ENCODE data around the gene CCDC148. TPM values are rescaled to one million over a fixed set of nuclear protein-coding genes. Genes with fewer than 3 reads are reported as not detected.

Gene CCDC148
- total RNA-seq, 1 donor from 2014 or later: 2.2 TPM

GRCh38 chr2:158134655-158135054 is 321.9 kb downstream of the CCDC148 start:
- no peak for TF ChIP-seq CTCF (IDR thresholded peaks at IDR 0.05; ENCODE audit: unreplicated experiment)
- Mint-ChIP-seq H3K9me3 (ENCODE audit: unreplicated experiment) (no peaks in the 10 kb centered on the region), H3K4me3 (ENCODE audit: unreplicated experiment) (no peak overlapping the region), H3K27me3 (ENCODE audit: unreplicated experiment) (no peaks in the 10 kb centered on the region), H3K4me1 (ENCODE audit: unreplicated experiment) (peaks cover 8% of the 10 kb centered on the region), H3K36me3 (ENCODE audit: low read depth, unreplicated experiment) (no peaks in the 10 kb centered on the region), H3K27ac (ENCODE audit: unreplicated experiment) (no peak overlapping the region)
- no peak for DNase-seq (ENCODE audit: low spot score)

GRCh38 chr2:158134055-158134454 is 322.5 kb downstream of the CCDC148 start:
- TF ChIP-seq CTCF (IDR thresholded peaks at IDR 0.05; ENCODE audit: unreplicated experiment): no peak
- DNase-seq (ENCODE audit: low spot score): no peak
- Mint-ChIP-seq H3K4me3 (ENCODE audit: unreplicated experiment) (no peak overlapping the region), H3K4me1 (ENCODE audit: unreplicated experiment) (peaks cover 7% of the 10 kb centered on the region), H3K27me3 (ENCODE audit: unreplicated experiment) (no peaks in the 10 kb centered on the region), H3K36me3 (ENCODE audit: low read depth, unreplicated experiment) (no peaks in the 10 kb centered on the region), H3K9me3 (ENCODE audit: unreplicated experiment) (no peaks in the 10 kb centered on the region), H3K27ac (ENCODE audit: unreplicated experiment) (no peak overlapping the region)

- no peak for DNase-seq (ENCODE audit: low spot score)
- no peak for TF ChIP-seq CTCF (IDR thresholded peaks at IDR 0.05; ENCODE audit: unreplicated experiment)
- no peaks in the 10 kb centered on the region for H3K36me3 Mint-ChIP-seq (ENCODE audit: low read depth, unreplicated experiment)
- H3K4me1 Mint-ChIP-seq (ENCODE audit: unreplicated experiment): peaks cover 7% of the 10 kb centered on the region
- no peak overlapping the region for H3K27ac Mint-ChIP-seq (ENCODE audit: unreplicated experiment)
- no peak overlapping the region for H3K4me3 Mint-ChIP-seq (ENCODE audit: unreplicated experiment)
- H3K9me3 Mint-ChIP-seq (ENCODE audit: unreplicated experiment): no peaks in the 10 kb centered on the region
- H3K27me3 Mint-ChIP-seq (ENCODE audit: unreplicated experiment): no peaks in the 10 kb centered on the region
These were observed 324.5 kb downstream of the CCDC148 start for GRCh38 chr2:158131919-158132566.

GRCh38 chr2:158131483-158131912 is 325.1 kb downstream of the CCDC148 start:
- Mint-ChIP-seq H3K27me3 (ENCODE audit: unreplicated experiment) (no peaks in the 10 kb centered on the region), H3K27ac (ENCODE audit: unreplicated experiment) (no peak overlapping the region), H3K9me3 (ENCODE audit: unreplicated experiment) (no peaks in the 10 kb centered on the region), H3K36me3 (ENCODE audit: low read depth, unreplicated experiment) (no peaks in the 10 kb centered on the region), H3K4me1 (ENCODE audit: unreplicated experiment) (peaks cover 7% of the 10 kb centered on the region), H3K4me3 (ENCODE audit: unreplicated experiment) (no peak overlapping the region)
- no peak for TF ChIP-seq CTCF (IDR thresholded peaks at IDR 0.05; ENCODE audit: unreplicated experiment)
- no peak for DNase-seq (ENCODE audit: low spot score)

GRCh38 chr2:158130832-158131473 is 325.6 kb downstream of the CCDC148 start:
- TF ChIP-seq CTCF (IDR thresholded peaks at IDR 0.05; ENCODE audit: unreplicated experiment): no peak
- no peaks in the 10 kb centered on the region for H3K36me3 Mint-ChIP-seq (ENCODE audit: low read depth, unreplicated experiment)
- no peak overlapping the region for H3K27ac Mint-ChIP-seq (ENCODE audit: unreplicated experiment)
- H3K4me1 Mint-ChIP-seq (ENCODE audit: unreplicated experiment): peaks cover 7% of the 10 kb centered on the region
- no peak for DNase-seq (ENCODE audit: low spot score)
- H3K27me3 Mint-ChIP-seq (ENCODE audit: unreplicated experiment): no peaks in the 10 kb centered on the region
- H3K9me3 Mint-ChIP-seq (ENCODE audit: unreplicated experiment): no peaks in the 10 kb centered on the region
- H3K4me3 Mint-ChIP-seq (ENCODE audit: unreplicated experiment): no peak overlapping the region

Data from endothelial cell (in vitro differentiated cells).